OCI-LY3 (cell line): ENCODE measurements around the gene TNNT3.

Experiments
- CTCF ChIP-seq: fragments of 200-600, 300-600 bp; sonication (generic); IDR thresholded peaks from 2 replicates; pipeline ENCODE4 v1.5.1; 2014; ENCODE audit warnings: antibody characterized with exemption, low read length, low read depth
- EZH2phosphoT487 ChIP-seq: fragments of 200-600 bp; shearing (Covaris generic); IDR thresholded peaks from 2 replicates; pipeline ENCODE4 v1.6.1; 2018; ENCODE audit warnings: antibody characterized with exemption, mixed run types, low read depth

- no peak for TF ChIP-seq CTCF
- no peak for TF ChIP-seq EZH2phosphoT487
Observed at GRCh38 chr11:1943576-1943975, 24.1 kb downstream of the TNNT3 start.
